ENCODE data around the gene ALG13.
"Not testable (repeated sequence)": the region's sequence is repeated elsewhere in the genome, so short reads cannot be mapped to it uniquely, and the experiment has no call there.

The ALG13 gene

GRCh38 chrX:111680988-111681779 is at the start of gene ALG13:
TSS of gene ALG13 (plus strand) at chrX:111681170. CDS start at chrX:111681219, 49 bp downstream.
- peak; percentile 57 to 80 for DNase-seq

- no peak for DNase-seq
Observed at GRCh38 chrX:111634823-111635729, 45.9 kb upstream of the ALG13 start.

GRCh38 chrX:111641969-111642368 is 39.0 kb upstream of the ALG13 start:
- no peak for DNase-seq

- DNase-seq, result not testable (repeated sequence)
Observed at GRCh38 chrX:111645165-111645564, 35.8 kb upstream of the ALG13 start.

GRCh38 chrX:111645607-111646006 is 35.4 kb upstream of the ALG13 start:
- DNase-seq, result no peak

- DNase-seq, result no peak
Observed at GRCh38 chrX:111646515-111646914, 34.5 kb upstream of the ALG13 start.

- no peak for DNase-seq
Observed at GRCh38 chrX:111648802-111649201, 32.2 kb upstream of the ALG13 start.

- no peak for DNase-seq
Observed at GRCh38 chrX:111649638-111650037, 31.3 kb upstream of the ALG13 start.

GRCh38 chrX:111650845-111651244 is 30.1 kb upstream of the ALG13 start:
- no peak for DNase-seq

GRCh38 chrX:111652719-111653118 is 28.3 kb upstream of the ALG13 start:
- DNase-seq, result no peak

- DNase-seq, result no peak
Observed at GRCh38 chrX:111661241-111661640, 19.7 kb upstream of the ALG13 start.

- DNase-seq, result no peak
Observed at GRCh38 chrX:111662292-111662691, 18.7 kb upstream of the ALG13 start.

GRCh38 chrX:111671668-111672067 is 9.3 kb upstream of the ALG13 start:
- DNase-seq, result no peak

GRCh38 chrX:111687305-111687704 is 6.3 kb downstream of the ALG13 start:
- DNase-seq, result no peak

- no peak for DNase-seq
Observed at GRCh38 chrX:111695297-111695880, 14.4 kb downstream of the ALG13 start.

- no peak for DNase-seq
Observed at GRCh38 chrX:111719426-111720210, 38.6 kb downstream of the ALG13 start.

- no peak for DNase-seq
Observed at GRCh38 chrX:111728096-111728495, 47.1 kb downstream of the ALG13 start.

- DNase-seq, result no peak
Observed at GRCh38 chrX:111731351-111731750, 50.4 kb downstream of the ALG13 start.

- no peak for DNase-seq
Observed at GRCh38 chrX:111736571-111736970, 55.6 kb downstream of the ALG13 start.

- DNase-seq, result no peak
Observed at GRCh38 chrX:111742018-111742417, 61.0 kb downstream of the ALG13 start.

GRCh38 chrX:111743316-111743715 is 62.3 kb downstream of the ALG13 start:
- DNase-seq, result no peak

- DNase-seq, result no peak
Observed at GRCh38 chrX:111756486-111756885, 75.5 kb downstream of the ALG13 start.

GRCh38 chrX:111759686-111760085 is 78.7 kb downstream of the ALG13 start:
- no peak for DNase-seq

All from SHP77 (cell line).